GM19467 (cell line): Measurements from ENCODE around the gene GPR180.

Experiments used
- ATAC-seq: cut with Tn5 transposase; IDR thresholded peaks from one replicate; pipeline ENCODE4 v1.9.1; 2021; ENCODE audit warnings: mild to moderate bottlenecking, moderate library complexity; ENCODE audit not compliant: unreplicated experiment

The GPR180 gene

DNA sequence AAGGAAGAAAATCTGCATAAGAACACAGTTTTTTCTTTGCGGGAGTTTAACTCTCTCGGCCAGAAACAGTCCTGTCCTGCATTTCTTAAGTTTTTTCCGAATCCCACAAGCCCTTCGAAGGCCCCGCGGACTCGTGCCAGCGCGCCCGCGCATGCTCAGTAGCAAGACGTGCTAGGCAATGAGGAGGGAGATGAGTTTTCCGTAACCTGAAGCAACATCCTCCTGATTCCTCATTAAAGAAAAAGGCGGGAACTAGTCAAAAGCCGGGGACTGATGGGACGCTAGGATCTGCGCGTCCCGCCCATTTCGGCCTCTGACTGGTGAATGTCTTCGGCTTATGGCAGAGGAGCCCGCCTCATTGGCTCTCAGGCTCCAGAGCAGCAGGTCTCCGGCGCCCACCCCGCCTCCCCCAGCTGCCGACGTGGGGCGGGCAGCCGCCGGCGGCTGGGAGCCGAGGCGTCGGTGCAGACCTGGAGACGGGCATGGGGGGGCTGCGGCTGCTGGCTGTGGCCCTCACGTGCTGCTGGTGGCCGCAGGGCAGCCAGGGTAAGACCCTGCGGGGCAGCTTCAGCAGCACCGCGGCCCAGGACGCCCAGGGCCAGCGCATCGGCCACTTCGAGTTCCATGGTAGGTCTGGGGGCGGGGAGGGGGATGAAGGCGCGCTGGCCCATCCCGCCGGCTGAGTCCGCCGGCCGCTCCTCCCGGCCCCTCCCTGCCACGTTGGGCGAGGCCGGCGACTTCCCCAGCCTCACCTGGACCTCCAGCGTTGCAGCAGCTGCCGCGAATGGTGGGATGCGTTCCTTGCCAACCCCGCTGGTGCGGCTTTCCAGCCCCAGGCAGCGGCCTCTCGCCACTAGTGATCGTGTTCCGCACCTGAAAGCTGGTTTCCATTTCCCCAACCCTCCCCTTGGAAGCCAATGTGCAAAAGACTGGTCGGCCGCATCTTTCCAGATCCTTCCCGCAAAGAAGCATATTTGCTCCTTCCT, at the start of gene GPR180:
GPR180 (plus strand) TSS at position 412 of the 986 bp plus-strand sequence; CDS start at position 483, 71 bp downstream.
- peak; percentile 100 for ATAC-seq

DNA sequence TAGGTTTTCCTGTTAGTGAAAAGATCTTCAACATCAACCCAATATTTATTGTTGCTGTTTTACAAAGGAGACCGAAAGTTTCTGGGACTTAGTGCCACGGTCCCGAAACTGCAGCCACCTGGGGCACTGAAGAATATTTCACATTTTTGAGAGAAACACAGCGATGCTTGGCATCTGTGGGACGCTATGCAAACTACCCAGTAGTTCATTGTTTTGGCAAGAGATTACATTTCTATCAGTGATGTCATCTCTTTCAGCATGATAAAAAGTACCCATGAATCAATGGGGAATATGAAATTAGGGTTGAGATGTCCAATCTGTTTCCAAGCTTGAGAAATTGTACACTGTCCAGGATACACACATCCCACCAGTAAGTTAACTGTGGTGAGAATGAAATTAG, 49.6 kb upstream of the GPR180 start:
- ATAC-seq: no peak

DNA sequence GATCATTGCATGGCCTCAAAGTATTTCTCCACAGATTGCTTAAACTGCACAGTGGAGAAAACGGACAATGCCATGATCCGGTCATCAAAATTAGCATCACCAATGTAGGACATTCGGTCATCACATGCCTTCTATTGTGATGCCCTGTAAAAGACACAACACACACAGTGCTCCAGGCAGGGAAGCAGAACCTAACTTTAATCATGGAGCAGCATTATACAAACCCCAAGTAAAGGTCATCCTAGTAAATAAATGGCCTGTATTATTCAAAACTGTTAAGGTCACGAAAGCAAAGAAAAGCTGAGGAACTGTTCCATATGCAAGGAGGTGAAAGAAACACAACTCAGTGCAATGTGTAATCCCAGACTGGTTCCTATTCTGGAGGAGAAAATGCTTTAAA, 47.9 kb upstream of the GPR180 start:
- no peak for ATAC-seq

DNA sequence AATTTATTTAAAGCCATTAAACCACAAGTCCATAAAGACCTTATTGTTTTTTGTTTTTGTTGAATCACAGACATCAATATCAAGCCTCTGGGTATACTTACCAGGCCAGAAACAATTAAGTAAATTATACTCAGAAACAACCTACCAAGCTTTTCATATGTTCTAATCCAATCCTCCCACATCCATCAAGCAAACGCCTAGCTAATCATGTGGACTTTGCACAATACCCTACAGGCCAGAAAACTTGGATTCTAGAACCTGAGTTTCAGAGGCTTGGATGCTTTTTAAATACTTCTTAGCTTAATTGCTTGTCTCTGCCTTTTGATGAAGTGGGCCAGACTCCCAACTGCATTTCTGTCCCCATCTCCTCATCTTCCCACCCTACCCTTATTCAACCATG, 45.6 kb upstream of the GPR180 start:
- no peak for ATAC-seq

DNA sequence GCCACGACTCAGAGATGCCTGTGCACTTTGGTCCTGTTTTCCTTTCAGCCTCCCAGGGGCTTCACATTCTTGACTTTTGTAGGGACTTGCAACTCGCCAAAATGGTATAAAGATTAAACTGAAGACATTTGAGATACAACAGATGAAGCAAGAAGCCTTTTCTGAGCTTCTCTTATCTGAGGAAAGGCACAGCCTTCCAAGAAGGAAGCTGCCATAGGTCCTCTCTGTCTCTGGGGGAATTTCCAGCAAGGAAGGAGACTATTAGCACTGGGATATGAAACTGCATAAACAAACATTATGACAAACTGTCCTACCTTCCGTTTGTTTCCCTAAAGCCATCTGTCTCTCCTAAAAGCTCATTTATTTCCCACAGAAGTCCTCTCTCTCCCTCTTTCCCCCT, 45.0 kb upstream of the GPR180 start:
- ATAC-seq: no peak

DNA sequence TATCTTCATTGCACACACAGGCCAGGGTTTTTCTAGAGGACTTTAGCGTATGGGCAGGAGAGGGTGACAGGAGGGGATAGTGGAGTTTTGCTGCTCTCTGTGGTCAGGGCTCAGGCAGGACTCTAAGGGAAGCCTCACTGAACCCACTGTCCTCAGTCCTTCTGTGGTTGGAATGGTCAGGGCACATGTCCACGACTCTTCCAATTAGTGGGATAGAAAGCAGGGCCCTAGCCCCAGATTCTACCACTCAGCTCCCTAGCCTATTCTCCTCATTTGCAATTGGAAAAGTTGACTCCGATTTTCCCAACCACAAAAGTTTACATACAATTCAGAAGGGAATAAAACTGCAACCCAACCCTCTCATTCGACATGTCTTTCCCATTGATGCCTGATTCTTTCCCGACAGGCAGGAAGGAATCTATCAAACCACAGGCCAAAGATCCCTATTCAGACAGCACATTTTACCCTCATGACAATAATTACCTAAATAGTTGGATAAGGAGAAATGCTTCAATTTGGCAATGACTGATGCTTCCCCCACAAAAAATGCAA, 43.9 kb upstream of the GPR180 start:
- no peak for ATAC-seq

DNA sequence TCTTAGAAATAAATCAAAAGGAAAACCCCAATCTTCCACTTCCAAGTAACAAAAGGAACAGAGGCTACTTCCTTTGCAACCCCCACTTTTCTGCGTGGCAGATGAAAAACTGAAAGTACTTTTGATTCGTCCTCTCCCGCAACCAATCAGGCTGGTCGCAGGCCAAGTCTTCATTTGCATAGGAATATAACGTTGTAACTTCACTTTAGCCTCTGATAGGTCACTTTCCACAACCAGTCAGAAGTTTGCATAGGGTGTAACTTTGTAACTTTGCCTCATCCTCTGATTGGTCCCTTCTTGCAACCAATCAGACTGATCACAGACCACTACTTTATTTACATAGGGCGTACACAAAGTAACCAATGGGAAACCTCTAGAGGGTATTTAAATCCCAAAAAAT, 42.9 kb upstream of the GPR180 start:
- ATAC-seq: no peak

DNA sequence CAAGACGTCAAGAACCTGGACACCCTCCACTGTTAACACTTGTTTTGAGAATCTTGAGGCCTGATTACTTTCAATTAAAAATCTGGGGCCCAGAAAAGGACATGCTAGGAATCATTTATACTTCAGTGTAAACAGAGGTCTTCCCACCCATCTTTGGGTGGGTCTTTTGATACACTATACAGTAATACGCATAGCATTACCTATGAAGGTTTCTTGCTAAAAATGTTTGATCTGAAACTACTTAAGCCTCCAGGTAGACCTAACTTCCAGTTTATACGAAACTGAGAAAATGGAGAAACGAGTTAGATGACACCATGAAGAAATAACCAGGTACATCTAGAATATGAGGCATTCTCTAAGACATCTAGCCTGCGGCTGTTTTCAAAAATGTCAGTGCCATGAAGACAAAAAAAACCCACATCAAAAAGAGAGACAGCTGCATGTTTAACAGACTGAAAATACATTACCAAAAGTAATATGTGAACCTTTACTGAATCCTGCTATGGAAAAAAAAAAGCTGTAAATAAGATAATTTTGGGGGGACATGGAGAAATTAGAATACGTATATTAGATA, 42.3 kb upstream of the GPR180 start:
- ATAC-seq: no peak

DNA sequence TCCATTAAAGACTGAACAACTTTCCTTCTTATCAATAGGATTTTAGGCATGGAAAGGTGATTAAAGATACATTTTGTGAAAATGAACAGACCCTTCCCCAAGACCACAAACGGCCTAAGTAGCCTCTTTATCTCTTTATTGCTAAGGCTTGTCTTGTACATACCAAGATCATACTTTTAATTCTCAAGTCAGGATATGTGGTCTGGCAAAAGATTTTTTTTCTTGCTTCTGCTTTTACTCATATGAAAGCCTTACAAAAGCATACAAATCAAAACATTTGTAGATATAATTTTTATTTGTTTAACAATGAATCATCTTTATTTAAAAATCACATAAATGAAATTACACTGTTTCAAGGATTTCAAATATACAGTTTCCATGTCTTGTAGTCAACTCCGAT, 41.5 kb upstream of the GPR180 start:
- ATAC-seq: no peak

DNA sequence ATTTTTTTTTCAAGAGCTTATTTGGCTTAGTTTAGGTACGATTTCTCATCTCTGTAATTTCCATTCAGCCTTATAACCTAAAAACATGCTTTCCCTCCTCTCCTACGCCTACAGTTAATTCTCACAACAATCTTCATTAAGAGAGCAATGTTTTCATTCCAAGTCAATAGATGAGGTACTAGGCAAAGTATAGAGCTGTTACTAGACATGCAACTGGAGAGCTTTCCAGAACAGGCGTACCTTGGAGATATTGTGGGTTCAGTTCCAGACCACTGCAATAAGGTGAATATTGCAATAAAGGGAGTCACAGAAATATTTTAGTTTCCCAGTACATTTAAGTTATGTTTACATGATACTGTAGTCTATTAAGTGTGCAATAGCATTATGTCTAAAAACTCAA, 40.5 kb upstream of the GPR180 start:
- no peak for ATAC-seq

DNA sequence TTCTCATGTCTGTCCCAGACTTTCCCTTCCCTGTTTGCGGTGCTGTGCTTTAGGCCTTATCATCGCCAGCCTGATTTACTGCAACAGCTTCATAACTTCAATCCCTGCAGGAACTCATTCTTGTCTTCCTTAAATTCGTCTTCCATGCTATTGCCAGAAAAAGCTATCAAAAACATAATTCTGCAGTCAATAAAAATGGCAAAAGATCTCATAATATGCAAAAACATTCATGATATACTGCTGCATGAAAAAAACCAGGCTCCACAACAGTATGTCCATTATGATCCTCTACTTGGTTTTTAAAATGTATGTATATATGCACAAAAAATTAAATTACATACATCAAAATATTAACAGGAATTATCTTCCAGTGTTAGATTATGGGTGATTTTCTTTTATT, 34.1 kb upstream of the GPR180 start:
- ATAC-seq: no peak

DNA sequence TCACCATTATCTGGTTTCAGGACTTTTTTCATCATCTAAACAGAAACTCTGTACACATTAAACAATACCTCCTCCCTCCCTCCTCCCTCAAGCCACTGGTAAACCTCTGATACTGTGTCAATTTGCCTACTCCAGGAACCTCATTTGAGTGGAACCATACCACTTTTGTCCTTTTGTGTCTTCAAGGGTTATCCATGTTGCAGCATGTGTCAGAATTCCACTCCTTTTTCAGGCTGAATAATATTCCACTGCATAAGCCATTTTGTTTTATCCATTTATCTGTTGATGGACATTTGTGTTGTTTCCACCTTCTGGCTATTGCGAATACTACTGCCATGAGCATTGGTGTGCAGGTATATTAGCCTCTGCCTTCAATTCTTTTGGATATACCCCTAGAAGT, 33.2 kb upstream of the GPR180 start:
- no peak for ATAC-seq

DNA sequence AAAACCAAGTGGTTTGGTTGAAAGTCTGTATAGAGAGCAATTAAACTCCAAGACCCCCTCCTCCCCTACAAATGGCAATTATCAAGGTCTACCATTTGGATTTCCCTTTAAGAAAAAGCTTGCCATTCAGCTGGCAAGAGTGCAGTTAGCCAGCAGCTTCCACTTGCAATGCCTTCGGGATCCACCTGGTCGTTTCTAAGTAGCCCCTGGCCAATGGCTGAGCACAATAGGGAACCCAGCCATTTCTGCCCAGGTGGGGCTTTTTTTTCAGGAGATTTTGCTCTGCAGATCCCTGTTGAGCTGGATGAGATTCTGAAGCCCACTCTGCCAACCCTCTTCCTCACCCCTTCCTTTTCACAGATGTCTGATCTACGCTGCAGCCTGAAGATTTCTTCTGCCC, 32.0 kb upstream of the GPR180 start:
- ATAC-seq: no peak

DNA sequence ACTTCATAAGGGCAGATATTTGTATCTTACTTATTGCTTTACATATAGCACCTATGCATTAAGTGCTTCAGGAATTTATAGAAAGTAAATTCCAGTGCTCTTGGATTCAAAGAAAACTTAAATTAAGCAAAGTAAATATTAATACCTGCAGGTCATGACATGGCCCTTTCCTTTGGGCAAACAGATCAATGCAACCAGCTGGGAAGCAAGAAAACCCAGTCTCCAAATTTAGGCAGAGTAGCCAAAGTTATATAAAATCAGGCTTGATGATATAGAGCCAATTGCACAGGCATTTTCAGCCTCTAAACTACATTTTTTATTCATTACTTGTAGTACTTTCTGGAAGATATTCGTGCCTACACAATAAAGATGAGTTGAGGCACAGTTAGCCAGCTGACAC, 22.6 kb upstream of the GPR180 start:
- no peak for ATAC-seq

DNA sequence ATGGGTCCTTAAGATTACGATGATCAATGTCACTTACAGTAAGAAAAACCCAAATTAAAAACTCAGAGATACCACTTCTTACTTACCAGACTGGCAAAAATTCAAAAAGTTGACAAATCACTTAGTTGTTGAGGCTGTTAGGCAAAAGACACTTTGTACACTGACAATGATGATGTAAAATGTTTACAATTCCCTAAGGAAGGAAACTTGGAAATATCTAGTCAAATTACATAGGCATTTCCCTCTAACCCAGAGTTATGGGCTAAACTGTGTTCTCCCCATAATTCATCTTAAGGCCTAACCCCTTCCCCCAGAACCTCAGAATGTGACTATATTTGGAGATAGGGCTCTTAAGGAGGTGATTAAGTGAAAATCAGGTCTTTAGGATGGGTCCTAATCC, 17.7 kb upstream of the GPR180 start:
- ATAC-seq: no peak

DNA sequence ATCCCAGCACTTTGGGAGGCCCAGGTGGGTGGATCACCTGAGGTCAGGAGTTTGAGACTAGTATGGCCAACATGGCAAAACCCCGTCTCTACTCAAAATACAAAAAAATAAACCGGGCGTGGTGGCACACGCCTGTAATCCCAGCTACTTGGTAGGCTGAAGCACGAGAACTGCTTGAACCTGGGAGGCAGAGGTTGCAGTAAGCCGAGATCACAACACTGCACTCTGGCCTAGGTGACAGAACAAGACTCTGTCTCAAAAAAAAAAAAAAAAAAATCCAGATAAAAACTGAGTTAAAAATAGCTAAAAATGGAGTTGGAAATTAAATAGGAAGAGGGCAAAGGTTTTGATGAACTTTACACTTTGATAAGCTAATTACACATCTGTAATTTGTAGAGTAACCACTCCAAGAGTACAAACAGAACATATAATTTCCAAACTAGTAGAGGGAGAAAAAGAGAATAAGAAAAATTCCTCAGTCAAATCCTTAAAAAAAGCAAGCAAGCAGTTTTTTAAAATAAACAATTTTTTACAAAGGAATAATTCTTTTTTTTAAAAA, 16.0 kb upstream of the GPR180 start:
- ATAC-seq: no peak

DNA sequence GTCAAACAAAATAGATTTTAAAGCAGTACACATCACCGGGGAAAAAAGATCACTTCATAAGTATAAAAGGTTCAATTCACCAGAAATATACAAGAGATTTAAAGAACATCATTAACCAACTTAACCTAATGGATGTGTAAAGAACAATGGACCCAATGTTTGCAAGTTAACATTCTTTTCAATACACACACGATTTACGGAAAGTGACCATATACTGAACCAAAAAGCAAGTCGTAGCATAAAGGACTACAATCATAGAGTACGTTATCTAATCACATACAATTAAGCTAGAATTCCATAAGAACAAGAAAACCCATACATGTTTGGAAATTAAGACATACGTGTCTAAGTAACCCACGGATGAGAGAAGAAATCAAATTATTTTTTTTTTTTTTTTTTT, 15.3 kb upstream of the GPR180 start:
- ATAC-seq: no peak

DNA sequence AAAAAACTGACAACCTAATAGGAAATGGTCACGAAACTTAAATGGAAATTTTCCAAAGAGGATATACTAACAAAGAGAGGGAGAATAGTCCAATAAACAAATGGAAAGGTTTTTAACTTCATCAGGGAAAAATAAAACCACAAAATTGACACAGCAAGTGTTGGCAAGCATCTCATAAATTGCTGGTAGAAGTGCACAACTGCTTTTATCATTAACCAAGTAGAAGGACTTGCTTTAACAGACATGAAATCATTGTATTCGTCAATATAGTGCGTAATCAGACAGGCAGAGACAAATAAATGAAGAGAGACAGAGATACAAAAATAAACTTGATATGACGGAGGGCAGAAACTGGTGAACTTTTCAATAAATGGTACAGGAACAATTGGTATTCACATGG, 13.1 kb upstream of the GPR180 start:
- no peak for ATAC-seq

DNA sequence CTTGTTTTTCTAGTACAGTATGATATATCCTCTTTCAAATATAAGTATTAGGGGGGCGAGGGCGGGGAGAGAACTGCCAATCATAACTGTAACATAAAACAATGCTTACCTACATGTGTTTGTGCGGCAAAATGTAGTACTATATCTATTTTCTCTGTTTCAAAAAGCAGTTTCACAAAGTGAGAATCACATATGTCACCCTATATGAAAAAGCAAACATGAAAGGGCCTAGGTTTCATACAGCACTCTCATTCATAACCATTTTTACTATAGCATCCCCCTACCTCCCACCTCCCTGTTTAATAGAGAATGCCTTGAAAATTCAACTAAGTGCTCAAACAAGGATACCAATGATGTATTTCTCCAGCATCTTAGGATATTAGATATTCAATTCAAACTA, 10.9 kb upstream of the GPR180 start:
- no peak for ATAC-seq

DNA sequence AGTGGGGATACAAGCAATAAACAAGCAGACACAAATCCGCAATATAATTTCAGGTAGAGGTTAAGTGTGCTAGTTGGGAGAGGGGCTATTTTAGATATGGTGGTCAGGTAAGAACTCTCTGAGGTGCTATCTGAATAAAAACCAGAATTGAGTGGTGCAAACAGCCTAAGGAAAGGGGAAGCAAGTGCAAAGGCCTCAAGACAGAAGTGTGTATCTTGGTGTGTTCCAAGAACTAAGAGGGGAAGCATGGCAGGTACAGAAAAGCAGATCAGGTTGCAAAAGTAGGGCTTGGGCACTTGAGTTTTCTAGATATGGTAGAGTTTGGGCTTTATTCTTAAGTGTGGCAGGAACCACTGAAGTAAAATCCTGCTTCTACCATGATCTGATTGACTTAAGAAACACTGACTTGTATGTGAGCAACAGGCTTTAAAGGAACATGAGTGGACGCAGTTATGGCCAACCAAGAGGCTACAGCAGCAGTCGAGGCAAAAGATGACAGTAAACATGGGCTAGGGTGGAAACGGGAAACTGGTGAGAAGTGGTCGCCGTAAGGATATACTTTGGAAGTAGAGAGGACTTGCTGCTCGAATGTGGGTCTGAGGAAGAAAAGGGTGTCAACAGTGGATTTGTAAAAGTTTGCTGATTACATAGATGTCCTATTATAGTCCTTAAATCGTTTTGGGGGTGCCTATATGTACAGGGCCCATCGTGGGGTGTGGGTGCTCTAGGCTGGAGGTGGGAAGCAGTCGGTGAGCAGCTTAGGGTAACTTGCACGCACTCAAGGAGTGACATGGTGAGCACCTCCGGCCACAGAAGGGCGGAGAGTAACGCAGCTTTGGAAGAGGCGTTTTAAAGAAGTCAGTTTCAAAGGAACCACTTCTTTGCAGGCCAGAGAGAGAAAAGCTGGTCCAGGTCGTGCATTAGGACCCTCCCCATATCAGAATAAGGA, 6.4 kb upstream of the GPR180 start:
- peak; percentile 43 for ATAC-seq
